NCI-H128 (cell line): ENCODE data around the gene HDAC4.

Source experiments
- DNase-seq: peaks from one replicate; lab custom pipeline; 2025; ENCODE audit not compliant: unreplicated experiment; lab: John Stamatoyannopoulos, UW

The HDAC4 gene

GRCh38 chr2:239226677-239227581 is 173.9 kb downstream of the HDAC4 start:
- DNase-seq: no peak

- no peak for DNase-seq
Observed at GRCh38 chr2:239225871-239226561, 174.8 kb downstream of the HDAC4 start.

- DNase-seq: no peak
Observed at GRCh38 chr2:239225371-239225851, 175.4 kb downstream of the HDAC4 start.

GRCh38 chr2:239224955-239225354 is 175.9 kb downstream of the HDAC4 start:
- DNase-seq: no peak

- no peak for DNase-seq
Observed at GRCh38 chr2:239224199-239224570, 176.6 kb downstream of the HDAC4 start.

GRCh38 chr2:239223310-239224198 is 177.3 kb downstream of the HDAC4 start:
- DNase-seq: no peak

GRCh38 chr2:239222706-239223309 is 178.0 kb downstream of the HDAC4 start:
- DNase-seq: no peak

GRCh38 chr2:239222312-239222660 is 178.5 kb downstream of the HDAC4 start:
- no peak for DNase-seq

- no peak for DNase-seq
Observed at GRCh38 chr2:239220981-239221396, 179.8 kb downstream of the HDAC4 start.

GRCh38 chr2:239220341-239220740 is 180.5 kb downstream of the HDAC4 start:
- DNase-seq: no peak

GRCh38 chr2:239216614-239217273 is 184.1 kb downstream of the HDAC4 start:
- no peak for DNase-seq

- DNase-seq: no peak
Observed at GRCh38 chr2:239215988-239216613, 184.7 kb downstream of the HDAC4 start.

GRCh38 chr2:239215136-239215925 is 185.5 kb downstream of the HDAC4 start:
- DNase-seq: no peak

GRCh38 chr2:239214725-239215124 is 186.1 kb downstream of the HDAC4 start:
- DNase-seq: no peak

GRCh38 chr2:239213643-239214101 is 187.1 kb downstream of the HDAC4 start:
- DNase-seq: no peak

GRCh38 chr2:239212929-239213642 is 187.7 kb downstream of the HDAC4 start:
- no peak for DNase-seq

GRCh38 chr2:239212121-239212928 is 188.5 kb downstream of the HDAC4 start:
- DNase-seq: no peak
